GM12874 (cell line): ENCODE measurements around the gene HRAS.

Experiments
- CTCF ChIP-seq: IDR thresholded peaks from 2 replicates; pipeline ENCODE4 v1.5.1; 2011; ENCODE audit warnings: low read depth, mild to moderate bottlenecking, control low read depth, low read length, moderate library complexity; ENCODE audit not compliant: insufficient read depth

The HRAS gene

GRCh38 chr11:530960-531831 is 4.2 kb downstream of the HRAS start:
- TF ChIP-seq CTCF: no peak

- TF ChIP-seq CTCF: no peak
Measured at GRCh38 chr11:529728-530411, 5.5 kb downstream of the HRAS start.

GRCh38 chr11:528815-529727 is 6.3 kb downstream of the HRAS start:
- TF ChIP-seq CTCF: no peak

GRCh38 chr11:528166-528814 is 7.1 kb downstream of the HRAS start:
- no peak for TF ChIP-seq CTCF

GRCh38 chr11:526192-526591 is 9.2 kb downstream of the HRAS start:
- no peak for TF ChIP-seq CTCF

GRCh38 chr11:521177-521688 is 14.1 kb downstream of the HRAS start:
- TF ChIP-seq CTCF: no peak
